PC-3 (cell line): Measurements from ENCODE around the gene NEGR1. TPM values are rescaled to one million over a fixed set of nuclear protein-coding genes. Genes with fewer than 3 reads are reported as not detected.

Experiments
- ATAC-seq: fragments of 200-7000 bp; cut with Tn5 transposase; 2 replicates; pipeline ENCODE4 v1.9.1; 2020; ENCODE audit warnings: mild to moderate bottlenecking, moderate library complexity
- BruUV-seq: library from RNA; stranded (reverse); fragments of 400-500 nt; replicated peaks from 2 replicates; lab custom pipeline; 2021; lab: Mats Ljungman, UMichigan
- CTCF ChIA-PET: fragments of 300-600 bp; sonication (Branson Sonifier 250); formaldehyde crosslinking; loops from one replicate; lab custom pipeline; 2022; ENCODE audit warnings: antibody characterized with exemption; lab: Charles Lee
- POLR2A ChIA-PET: fragments of 300-600 bp; sonication (Branson Sonifier 250); formaldehyde crosslinking; loops from one replicate; lab custom pipeline; 2022; ENCODE audit warnings: antibody characterized with exemption; ENCODE audit not compliant: unreplicated experiment; lab: Charles Lee
- DNase-seq: peaks from one replicate; pipeline ENCODE4 v3.0.0-alpha.2; 2015
- H2AFZ ChIP-seq: fragments of 300-600 bp; sonication (generic); 2 replicates; pipeline ENCODE4 v1.6.0; 2016; ENCODE audit warnings: antibody characterized with exemption, low read length
- H3F3A ChIP-seq: fragments of 300-600 bp; sonication (generic); one replicate; pipeline ENCODE4 v1.6.0; 2017; ENCODE audit warnings: antibody characterized with exemption, low read length, control low read depth, mild to moderate bottlenecking; ENCODE audit not compliant: unreplicated experiment
- H3K27ac ChIP-seq: fragments of 300-600 bp; sonication (generic); 2 replicates; pipeline ENCODE4 v1.5.1; 2016; ENCODE audit warnings: mild to moderate bottlenecking, low read length
- H3K27me3 ChIP-seq: fragments of 300-600 bp; sonication (generic); 2 replicates; pipeline ENCODE4 v1.6.1; 2016; ENCODE audit warnings: low read length, mixed read lengths
- H3K36me3 ChIP-seq: fragments of 300-600 bp; sonication (generic); 2 replicates; pipeline ENCODE4 v1.6.1; 2016; ENCODE audit warnings: low read depth, mixed run types, low read length, mixed read lengths
- H3K4me1 ChIP-seq: fragments of 300-600 bp; sonication (generic); 2 replicates; pipeline ENCODE4 v1.5.1; 2016; ENCODE audit warnings: low read length; ENCODE audit not compliant: insufficient read depth
- H3K4me2 ChIP-seq: fragments of 300-600 bp; sonication (generic); 2 replicates; pipeline ENCODE4 v1.6.0; 2016; ENCODE audit warnings: low read length
- H3K4me3 ChIP-seq: fragments of 300-600 bp; sonication (generic); 2 replicates; pipeline ENCODE4 v1.5.1; 2016; ENCODE audit warnings: mild to moderate bottlenecking, low read length, mixed read lengths
- H3K79me2 ChIP-seq: fragments of 300-600 bp; sonication (generic); 2 replicates; pipeline ENCODE4 v1.6.1; 2017; ENCODE audit warnings: low read length, mixed read lengths
- H3K9ac ChIP-seq: fragments of 300-600 bp; sonication (generic); 2 replicates; pipeline ENCODE4 v1.6.0; 2016; ENCODE audit warnings: mild to moderate bottlenecking, low read length
- H3K9me2 ChIP-seq: fragments of 300-600 bp; sonication (generic); replicated peaks from 2 replicates; pipeline ENCODE4 v1.6.1; 2016; ENCODE audit warnings: mixed run types, low read length, mixed read lengths
- H3K9me3 ChIP-seq: fragments of 300-600 bp; sonication (generic); 2 replicates; pipeline ENCODE4 v1.6.1; 2016; ENCODE audit warnings: low read length, mixed read lengths
- H4K20me1 ChIP-seq: fragments of 300-600 bp; sonication (generic); 2 replicates; pipeline ENCODE4 v1.6.1; 2016; ENCODE audit warnings: low read length, mixed read lengths
- CTCF ChIP-seq: fragments of 300-600 bp; sonication (generic); conservative IDR thresholded peaks from 2 replicates; pipeline ENCODE4 v1.5.1; 2017; ENCODE audit warnings: antibody characterized with exemption, low read depth, mild to moderate bottlenecking, low read length
- EZH2 ChIP-seq: fragments of 300-600 bp; sonication (generic); IDR thresholded peaks from one replicate; pipeline ENCODE4 v1.6.1; 2017; ENCODE audit warnings: antibody characterized with exemption, mild to moderate bottlenecking, low read length; ENCODE audit not compliant: unreplicated experiment
- EZH2phosphoT487 ChIP-seq: fragments of 300-600 bp; sonication (generic); IDR thresholded peaks from 2 replicates; pipeline ENCODE4 v1.6.1; 2018; ENCODE audit warnings: mild to moderate bottlenecking, antibody characterized with exemption, low read length, borderline replicate concordance
- intact Hi-C: fragments of 100-400 bp; cut with micrococcal nuclease; formaldehyde crosslinking; loops from 2 replicates; pipeline ENCODE4 v1.9.0; 2023
- total RNA-seq: library from RNA; depleted of rRNA; stranded (reverse); fragments of >200 nt; gene quantifications from 2 replicates; pipeline ENCODE4 v1.2.3, GENCODE V29; 2014

NEGR1 gene
- total RNA-seq, 1 experiment from 2014 or later = 3.4 TPM

DNA sequence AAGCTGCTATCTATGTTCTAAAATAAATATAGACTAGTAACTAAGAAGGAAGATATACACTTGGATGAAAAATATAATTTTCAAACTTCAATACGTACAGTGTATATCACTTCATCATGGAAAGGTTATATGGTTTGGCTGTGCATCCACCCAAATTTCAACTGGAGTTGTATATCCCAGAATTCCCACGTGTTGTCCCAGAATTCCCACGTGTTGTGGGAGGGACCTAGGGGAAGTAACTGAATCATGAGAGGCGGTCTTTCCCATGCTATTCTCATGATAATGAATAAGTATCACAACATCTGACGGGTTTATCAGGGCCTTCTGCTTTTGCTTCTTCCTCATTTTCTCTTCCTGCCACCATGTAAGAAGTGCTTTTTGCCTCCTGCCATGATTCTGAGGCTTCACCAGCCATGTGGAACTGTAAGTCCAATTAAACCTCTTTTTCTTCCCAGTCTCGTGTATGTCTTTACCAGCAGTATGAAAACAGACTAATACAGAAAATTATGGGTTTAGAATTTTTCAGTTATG, 10.7 kb downstream of the NEGR1 start:
- Histone ChIP-seq H3K79me2 (peaks cover 7% of the 10 kb centered on the region; the same call in 1 of the 2 replicates), H3K9ac (no peak overlapping the region), H2AFZ (no peak overlapping the region), H3K36me3 (no peaks in the 10 kb centered on the region), H3K27me3 (no peaks in the 10 kb centered on the region), H3K4me3 (no peak overlapping the region), H3F3A (no peaks in the 10 kb centered on the region), H3K9me2 (no peaks in the 10 kb centered on the region), H3K4me2 (no peak overlapping the region), H3K9me3 (no peaks in the 10 kb centered on the region), H4K20me1 (no peaks in the 10 kb centered on the region), H3K27ac (no peak overlapping the region), H3K4me1 (no peaks in the 10 kb centered on the region)
- intact Hi-C loops = no loop called here
- ATAC-seq = no peak
- no peak for DNase-seq
- no peak for TF ChIP-seq CTCF
- no peak for TF ChIP-seq EZH2
- TF ChIP-seq EZH2phosphoT487 = no peak
- POLR2A ChIA-PET = no interaction called here
- BruUV-seq = no TSS peak
- CTCF ChIA-PET = no interaction called here

GRCh38 chr1:72262735-72263134, 19.6 kb downstream of the NEGR1 start:
- intact Hi-C loops = no loop called here
- ChIA-PET POLR2A (interaction anchor here (0.6 kb wide), 1 partner anchor 1144 kb away, joined by 5 read pairs; no protein-coding TSS in a partner anchor), CTCF (no interaction called here)
- DNase-seq (no peak), ATAC-seq (no peak)
- no peak for TF ChIP-seq EZH2
- no peak for TF ChIP-seq EZH2phosphoT487
- no peak for TF ChIP-seq CTCF
- Histone ChIP-seq H3K4me1 (no peaks in the 10 kb centered on the region), H3K9me3 (no peaks in the 10 kb centered on the region), H4K20me1 (no peaks in the 10 kb centered on the region), H3K9ac (no peak overlapping the region), H3K4me2 (no peak overlapping the region), H3F3A (no peaks in the 10 kb centered on the region), H3K4me3 (no peak overlapping the region), H3K79me2 (no peaks in the 10 kb centered on the region), H3K27me3 (no peaks in the 10 kb centered on the region), H3K27ac (no peak overlapping the region), H3K36me3 (no peaks in the 10 kb centered on the region), H3K9me2 (no peaks in the 10 kb centered on the region), H2AFZ (no peak overlapping the region)
- no TSS peak for BruUV-seq

GRCh38 chr1:72253132-72253531, 29.2 kb downstream of the NEGR1 start:
- Histone ChIP-seq H3K4me2 (no peak overlapping the region), H3K27me3 (no peaks in the 10 kb centered on the region), H3K4me1 (peaks cover 9% of the 10 kb centered on the region; the same call in 1 of the 2 replicates), H2AFZ (no peak overlapping the region), H3K9me2 (no peaks in the 10 kb centered on the region), H4K20me1 (no peaks in the 10 kb centered on the region), H3K79me2 (no peaks in the 10 kb centered on the region), H3K9me3 (no peaks in the 10 kb centered on the region), H3K36me3 (no peaks in the 10 kb centered on the region), H3K4me3 (no peak overlapping the region), H3K9ac (no peak overlapping the region), H3K27ac (no peak overlapping the region), H3F3A (no peaks in the 10 kb centered on the region)
- DNase-seq = no peak
- ATAC-seq = no peak
- ChIA-PET POLR2A (no interaction called here), CTCF (no interaction called here)
- TF ChIP-seq EZH2phosphoT487 (no peak), EZH2 (no peak), CTCF (no peak)
- intact Hi-C loops = no loop called here
- BruUV-seq = no TSS peak
